Stimulated activated CD8-positive, alpha-beta memory T cell treated with anti-CD3 and anti-CD28 coated beads, Interleukin-15, amount 100 ng/mL, for 4 hours (primary cell): ENCODE data around the gene SLAMF8.

Source experiments
- DNase-seq, 2 donors: peaks; one replicate each; pipeline ENCODE4 v3.0.0-alpha.2; 2020; ENCODE audit warnings: low read depth in 2 of 2

SLAMF8 gene

DNA sequence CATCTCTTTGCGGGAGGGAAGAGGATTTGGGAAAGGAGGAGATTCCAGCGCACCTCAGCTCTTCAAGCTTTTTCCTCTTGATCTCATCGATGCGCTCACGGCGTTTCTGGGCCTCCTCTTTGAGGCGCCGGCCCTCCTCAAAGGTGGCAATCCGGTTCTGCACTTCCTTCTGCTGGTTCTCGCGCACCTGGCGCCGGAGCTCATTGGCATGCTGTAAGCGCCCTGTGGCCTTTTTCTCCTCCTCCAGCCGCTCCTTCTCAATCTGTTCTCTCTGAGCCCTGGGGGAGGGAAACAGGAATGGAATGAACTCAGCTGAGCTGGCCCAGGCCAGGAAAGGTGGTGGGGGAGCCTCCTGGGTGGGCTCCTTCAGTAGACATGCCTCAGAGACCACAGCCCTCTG lies 46.2 kb downstream of the SLAMF8 start:
- no peak for DNase-seq

DNA sequence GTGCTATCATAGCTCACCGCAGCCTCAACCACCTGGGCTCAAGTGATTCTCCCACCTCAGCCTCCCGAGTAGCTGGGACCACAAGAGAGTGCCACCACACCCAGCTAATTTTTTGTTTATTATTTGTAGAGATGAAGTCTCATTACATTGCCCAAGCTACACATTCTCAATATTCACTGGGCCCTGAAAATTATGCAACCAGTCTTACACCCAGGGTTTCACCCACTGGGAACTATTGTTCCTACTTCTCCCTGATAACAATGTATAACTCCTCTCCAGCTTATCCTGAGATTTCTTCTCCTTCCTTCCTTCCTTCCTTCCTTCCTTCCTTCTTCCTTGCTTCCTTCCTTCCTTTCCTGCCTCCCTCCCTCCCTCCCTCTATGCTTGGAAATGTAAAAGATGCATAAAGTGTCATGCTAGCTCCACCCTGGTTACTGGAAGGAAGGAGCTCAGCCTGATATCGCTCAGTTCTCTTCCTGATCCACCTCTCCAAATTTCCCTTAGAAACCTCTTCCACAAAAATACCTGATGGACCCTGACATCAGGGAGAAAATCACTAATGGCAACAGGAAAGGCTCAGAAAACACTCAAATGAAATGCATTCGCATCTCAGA lies 47.0 kb downstream of the SLAMF8 start:
- DNase-seq: no peak

DNA sequence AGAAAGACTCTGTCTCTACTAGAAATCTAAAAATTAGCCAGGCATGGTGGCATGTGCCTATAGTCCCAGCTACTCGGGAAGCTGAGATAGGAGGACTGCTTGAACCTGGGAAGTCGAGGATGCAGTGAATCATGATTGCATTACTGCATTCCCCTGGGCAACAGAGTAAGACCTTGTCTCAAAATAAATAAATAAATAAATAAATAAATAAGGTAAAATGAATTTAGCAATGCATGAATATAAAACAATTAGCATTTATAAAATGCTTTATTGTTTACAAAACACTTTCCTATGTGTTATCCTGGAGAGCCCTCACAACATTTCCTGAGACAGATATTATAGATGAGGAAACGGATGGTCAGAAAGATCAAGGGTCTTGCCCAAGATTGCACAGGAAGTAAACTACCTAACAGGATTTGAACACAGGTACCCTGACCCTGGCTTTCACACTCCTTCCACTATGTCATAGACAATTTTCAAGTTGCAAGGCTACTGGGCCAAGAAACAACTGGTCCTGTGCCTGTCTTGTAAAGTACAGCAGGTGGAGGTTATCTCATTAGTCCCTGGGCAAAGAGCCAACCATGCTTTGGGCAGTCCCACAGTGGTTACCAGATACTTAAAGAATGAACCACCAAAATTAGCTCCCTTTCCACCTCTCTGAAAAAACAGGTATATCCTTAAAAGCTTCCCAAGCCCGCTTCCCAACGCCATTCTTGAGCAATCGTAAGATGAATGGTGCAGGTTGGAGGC lies 51.2 kb downstream of the SLAMF8 start:
- no peak for DNase-seq

DNA sequence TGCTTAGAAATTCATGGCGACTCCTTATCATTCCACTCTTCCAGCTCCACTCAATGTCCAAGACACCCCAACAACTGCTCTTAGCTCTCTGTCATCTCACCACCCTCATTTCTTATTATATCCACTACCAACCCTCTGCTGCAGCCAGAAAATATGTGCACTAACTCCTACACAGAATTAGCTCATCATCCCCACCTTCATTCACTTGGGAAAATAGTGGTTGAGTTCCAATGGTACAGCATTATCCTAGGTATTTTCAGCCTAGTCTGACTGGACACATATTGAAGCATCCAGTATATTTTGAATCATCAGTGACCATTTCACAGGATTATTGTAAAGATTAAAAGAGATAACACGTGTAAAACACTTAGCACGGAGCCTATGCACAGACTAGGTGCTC lies 52.5 kb downstream of the SLAMF8 start:
- DNase-seq: no peak

DNA sequence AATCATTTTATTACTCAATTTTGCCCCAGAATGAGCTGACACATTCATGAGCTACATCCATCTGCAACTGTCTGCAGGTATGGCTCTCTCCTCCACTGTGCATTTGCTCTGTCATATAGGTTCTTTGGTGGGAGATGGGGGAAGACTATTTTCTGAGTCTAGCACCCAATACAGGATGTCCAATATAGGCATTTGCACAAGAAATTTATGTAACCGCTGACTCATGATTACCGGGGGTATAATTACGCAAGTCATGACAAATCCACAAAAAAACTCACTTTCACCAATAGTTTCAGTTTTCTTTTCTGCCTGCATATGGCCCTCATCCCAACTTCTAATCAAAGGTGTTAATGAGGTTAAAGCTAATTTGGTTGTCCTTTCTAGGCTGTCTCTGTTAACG lies 53.3 kb downstream of the SLAMF8 start:
- DNase-seq: no peak

DNA sequence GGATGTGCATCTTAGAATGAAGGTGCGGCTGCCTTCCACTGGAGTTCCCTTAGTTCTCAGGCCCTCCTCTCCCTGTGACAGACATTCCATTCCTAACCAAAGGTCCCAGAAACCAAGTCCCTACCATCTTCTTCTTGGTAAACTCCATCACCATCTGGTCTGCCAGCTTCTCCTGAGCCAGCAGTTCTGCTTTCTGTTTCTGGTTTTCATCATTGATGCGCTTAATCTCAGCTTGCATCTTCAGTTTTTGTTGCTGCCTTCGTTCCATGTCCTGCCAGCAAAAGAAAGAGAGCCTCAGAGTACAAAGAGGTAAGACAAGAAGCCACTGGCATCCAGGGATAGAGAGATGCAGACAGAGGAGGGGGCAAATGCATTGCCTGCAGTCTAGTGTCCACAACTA lies 53.8 kb downstream of the SLAMF8 start:
- no peak for DNase-seq

DNA sequence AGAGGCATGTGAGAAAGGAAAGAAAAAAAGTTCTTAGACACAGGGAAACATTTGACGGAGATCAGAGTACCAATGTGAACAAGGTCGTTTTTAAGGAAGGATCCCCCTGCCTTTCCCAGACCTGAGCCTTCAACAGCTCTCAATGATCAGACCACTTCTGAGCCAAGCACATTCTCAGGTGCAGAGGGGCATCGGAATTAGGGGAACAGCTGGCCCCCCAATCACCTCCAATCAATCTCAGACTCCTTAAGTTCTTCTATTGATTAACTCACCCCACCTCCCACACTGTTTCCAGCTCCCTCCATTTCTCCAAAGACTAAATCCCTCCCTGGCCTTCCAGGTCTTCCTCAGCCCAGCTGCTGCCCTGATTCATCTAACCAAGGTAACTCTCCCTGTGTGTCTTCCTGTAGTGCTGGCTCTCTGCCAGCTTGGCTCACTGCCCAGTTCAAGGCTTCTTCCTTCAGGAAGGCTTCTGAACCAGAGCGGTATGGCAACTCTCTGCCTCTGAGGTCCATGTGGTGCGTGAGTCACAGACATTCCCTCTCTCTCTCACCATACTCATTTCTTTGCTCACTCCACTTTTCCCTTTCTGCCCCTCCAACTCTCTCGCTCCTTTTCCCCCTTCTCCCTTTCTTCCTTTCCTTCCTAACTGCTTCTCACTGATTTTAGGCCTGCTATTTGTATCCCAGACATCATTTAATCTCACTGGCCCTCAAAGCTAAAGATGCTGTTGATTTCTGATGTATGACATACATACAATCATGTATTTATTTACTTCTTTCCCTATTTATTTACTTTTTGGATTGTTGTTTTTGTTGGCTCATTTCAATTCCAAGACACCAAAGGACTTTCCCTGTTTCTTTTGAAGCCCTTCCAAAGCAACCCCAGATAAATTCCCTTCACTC lies 55.2 kb downstream of the SLAMF8 start:
- no peak for DNase-seq

DNA sequence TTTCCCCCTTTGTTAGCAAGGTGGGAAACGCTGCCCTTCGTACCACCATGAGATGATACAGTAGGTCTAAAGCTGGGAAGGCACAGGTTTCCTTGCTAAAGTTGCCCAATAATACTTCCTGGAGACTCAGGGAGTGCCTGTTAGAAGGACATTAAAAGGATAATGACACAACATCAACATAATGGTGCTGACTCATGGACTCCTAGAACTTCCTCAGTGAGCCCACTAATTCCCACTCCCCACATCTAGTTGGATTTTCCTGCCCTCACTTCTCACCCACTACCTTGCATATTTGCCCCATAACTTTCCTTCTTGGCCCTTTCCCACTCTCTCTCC lies 55.8 kb downstream of the SLAMF8 start:
- DNase-seq: no peak

DNA sequence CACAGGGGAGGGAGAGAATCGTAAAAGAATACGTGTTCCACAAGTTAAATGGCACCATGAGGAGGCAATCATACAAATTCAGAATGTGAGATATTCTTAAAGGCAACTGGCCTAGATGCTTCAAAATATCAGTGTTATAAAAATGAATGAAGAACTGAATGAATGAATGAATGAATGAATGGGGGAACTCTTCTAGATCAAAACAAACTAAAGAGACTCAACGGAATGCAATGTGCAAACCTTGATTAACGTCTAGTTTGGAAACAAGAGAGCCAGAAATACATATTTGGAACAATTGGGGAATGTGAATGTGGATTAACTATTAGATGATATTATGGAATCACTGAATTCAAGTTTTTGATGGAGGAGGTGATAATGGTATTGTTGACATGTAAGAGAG lies 56.5 kb downstream of the SLAMF8 start:
- no peak for DNase-seq

DNA sequence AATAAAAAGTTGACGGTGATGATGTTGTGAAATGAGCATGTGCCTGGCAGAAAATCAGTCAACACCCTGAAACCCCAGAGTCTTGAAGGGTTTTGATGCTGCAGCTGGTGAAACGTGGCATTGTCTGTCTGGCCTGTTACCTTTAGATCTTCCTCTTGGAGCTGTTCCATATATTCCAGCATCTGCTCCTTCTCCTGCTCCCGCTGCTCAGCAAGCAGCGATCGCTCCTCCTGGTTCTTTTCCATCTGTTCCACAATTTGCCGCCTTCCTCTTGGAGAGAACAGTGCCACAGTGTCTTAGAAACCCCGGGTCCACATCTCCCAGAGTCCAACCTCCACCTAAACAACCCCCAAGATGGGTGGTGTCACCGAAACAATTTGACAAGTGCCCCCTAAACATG lies 57.6 kb downstream of the SLAMF8 start:
- no peak for DNase-seq
